Progenitor cell of endocrine pancreas (in vitro differentiated cells): ENCODE results near the gene ABHD16B. TPM values are rescaled to one million over a fixed set of nuclear protein-coding genes. Genes with fewer than 3 reads are reported as not detected.
"Not testable (repeated sequence)": the region's sequence is repeated elsewhere in the genome, so short reads cannot be mapped to it uniquely, and the experiment has no call there.

Source experiments
- DNase-seq: peaks from one replicate; pipeline ENCODE4 v3.0.0; 2021; ENCODE audit warnings: low spot score; ENCODE audit not compliant: unreplicated experiment
- H3K27ac Mint-ChIP-seq: 2 replicates; pipeline ENCODE4 v1.8.0; 2021; ENCODE audit warnings: mild to moderate bottlenecking, moderate library complexity, mixed read lengths
- H3K27me3 Mint-ChIP-seq: 2 replicates; pipeline ENCODE4 v1.8.0; 2021; ENCODE audit warnings: mixed read lengths
- H3K36me3 Mint-ChIP-seq: 2 replicates; pipeline ENCODE4 v1.8.0; 2022; ENCODE audit warnings: mixed read lengths; ENCODE audit not compliant: insufficient read depth
- H3K4me1 Mint-ChIP-seq: 2 replicates; pipeline ENCODE4 v1.8.0; 2021; ENCODE audit warnings: low read depth, mixed read lengths
- H3K4me3 Mint-ChIP-seq: 2 replicates; pipeline ENCODE4 v1.8.0; 2021; ENCODE audit warnings: low read depth, mild to moderate bottlenecking, moderate library complexity, mixed read lengths
- H3K9me3 Mint-ChIP-seq: 2 replicates; pipeline ENCODE4 v1.8.0; 2021; ENCODE audit warnings: low read depth, mixed read lengths
- CTCF ChIP-seq: fragments of 200-600 bp; sonication (generic); IDR thresholded peaks from one replicate; pipeline ENCODE4 v1.5.0; 2021; ENCODE audit warnings: antibody characterized with exemption, mild to moderate bottlenecking; ENCODE audit not compliant: unreplicated experiment
- total RNA-seq: library from RNA; stranded (reverse); gene quantifications from 2 replicates; pipeline ENCODE4 v1.2.1, GENCODE V29; 2021

Gene ABHD16B
- total RNA-seq, 1 donor from 2014 or later: not detected

GRCh38 chr20:63878899-63879663 lies 17.8 kb downstream of the ABHD16B start:
- DNase-seq: no peak
- no peak overlapping the region for H3K27ac Mint-ChIP-seq
- no peak overlapping the region for H3K4me3 Mint-ChIP-seq
- H3K27me3 Mint-ChIP-seq: no peaks in the 10 kb centered on the region
- no peaks in the 10 kb centered on the region for H3K9me3 Mint-ChIP-seq
- no peak for TF ChIP-seq CTCF
- peaks cover 13% of the 10 kb centered on the region for H3K36me3 Mint-ChIP-seq
- no peaks in the 10 kb centered on the region for H3K4me1 Mint-ChIP-seq

DNA sequence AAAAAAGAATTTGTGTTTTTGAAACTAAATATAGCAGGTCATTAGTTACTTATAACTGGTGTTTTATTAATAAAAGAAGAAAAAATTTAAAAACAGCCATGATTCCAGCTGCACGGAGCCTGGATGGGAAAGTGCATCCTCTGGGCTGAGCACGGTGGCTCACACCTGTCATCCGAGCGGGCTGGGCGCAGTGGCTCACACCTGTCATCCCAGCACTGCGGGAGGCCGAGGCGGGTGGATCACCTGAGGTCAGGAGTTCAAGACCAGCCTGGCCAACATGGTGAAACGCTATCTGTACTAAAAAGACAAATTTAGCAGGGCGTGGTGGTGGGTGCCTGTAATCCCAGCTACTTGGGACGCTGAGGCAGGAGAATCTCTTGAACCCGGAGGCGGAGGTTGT lies 19.6 kb downstream of the ABHD16B start:
- not testable (repeated sequence) for H3K4me1 Mint-ChIP-seq, H3K27me3 Mint-ChIP-seq, H3K36me3 Mint-ChIP-seq

DNA sequence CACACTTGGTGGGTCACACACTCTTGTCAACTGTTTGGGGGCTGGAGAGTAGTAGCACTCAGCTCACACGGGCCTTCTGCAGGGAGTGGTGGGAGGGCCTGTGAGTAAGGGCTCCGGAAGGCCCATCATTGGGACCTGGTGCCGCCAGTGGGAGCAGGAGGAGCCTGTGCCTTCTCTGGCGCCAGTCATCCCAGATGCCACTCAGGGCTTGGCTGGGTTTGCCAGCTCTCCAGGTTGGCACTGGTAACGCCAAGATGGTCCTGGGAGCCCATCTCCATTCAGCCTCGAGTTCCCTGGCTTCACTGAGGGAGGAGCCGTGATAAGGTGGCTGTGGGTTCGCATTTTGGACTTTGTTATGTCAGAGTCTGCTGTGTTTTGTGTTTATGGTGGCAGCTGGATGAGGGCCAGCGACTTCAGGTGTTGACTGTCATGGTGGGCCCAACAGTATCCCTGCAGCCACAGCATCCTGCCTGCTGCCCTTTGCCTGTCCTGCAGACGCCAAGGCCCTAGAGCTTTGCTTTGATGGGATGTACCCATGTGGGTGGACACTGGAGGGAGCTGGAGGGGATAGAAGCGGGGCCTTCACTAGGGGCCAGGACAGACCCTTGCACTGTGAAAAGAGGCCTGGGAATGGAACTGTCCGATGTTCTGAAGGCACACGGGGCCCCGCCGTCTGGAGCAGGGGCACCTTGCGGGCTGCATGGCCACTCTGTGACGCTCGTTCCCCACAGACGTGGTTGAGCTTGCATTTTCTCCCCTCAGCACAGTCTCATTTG lies 20.3 kb downstream of the ABHD16B start:
- TF ChIP-seq CTCF: no peak
- H3K27ac Mint-ChIP-seq: no peak overlapping the region
- H3K36me3 Mint-ChIP-seq: peaks cover 1% of the 10 kb centered on the region
- no peaks in the 10 kb centered on the region for H3K27me3 Mint-ChIP-seq
- H3K9me3 Mint-ChIP-seq: no peaks in the 10 kb centered on the region
- DNase-seq: no peak
- no peaks in the 10 kb centered on the region for H3K4me1 Mint-ChIP-seq
- H3K4me3 Mint-ChIP-seq: no peak overlapping the region

More for the DNA sequence above, 19.6 kb downstream of the ABHD16B start:
- not testable (repeated sequence) for H3K4me3 Mint-ChIP-seq, H3K9me3 Mint-ChIP-seq, DNase-seq, H3K27ac Mint-ChIP-seq

GRCh38 chr20:63882257-63883200 lies 21.2 kb downstream of the ABHD16B start:
- TF ChIP-seq CTCF: no peak
- Mint-ChIP-seq H3K27me3 (no peaks in the 10 kb centered on the region), H3K27ac (no peak overlapping the region), H3K36me3 (peaks cover 4% of the 10 kb centered on the region), H3K4me3 (no peak overlapping the region), H3K4me1 (no peaks in the 10 kb centered on the region), H3K9me3 (no peaks in the 10 kb centered on the region)
- no peak for DNase-seq

- Mint-ChIP-seq H3K36me3 (peaks cover 4% of the 10 kb centered on the region), H3K9me3 (no peaks in the 10 kb centered on the region), H3K4me1 (no peaks in the 10 kb centered on the region), H3K27me3 (no peaks in the 10 kb centered on the region), H3K4me3 (no peak overlapping the region), H3K27ac (no peak overlapping the region)
- TF ChIP-seq CTCF: no peak
- no peak for DNase-seq
Observed at GRCh38 chr20:63883201-63883593, 21.9 kb downstream of the ABHD16B start.
